HuH-7 (cell line): ENCODE results near the gene DLK2.
"Not testable (repeated sequence)": the region's sequence is repeated elsewhere in the genome, so short reads cannot be mapped to it uniquely, and the experiment has no call there.

Experiments used
- DNase-seq: peaks from one replicate; pipeline ENCODE4 v3.0.0; 2011; ENCODE audit warnings: low spot score

The DLK2 gene

DNA sequence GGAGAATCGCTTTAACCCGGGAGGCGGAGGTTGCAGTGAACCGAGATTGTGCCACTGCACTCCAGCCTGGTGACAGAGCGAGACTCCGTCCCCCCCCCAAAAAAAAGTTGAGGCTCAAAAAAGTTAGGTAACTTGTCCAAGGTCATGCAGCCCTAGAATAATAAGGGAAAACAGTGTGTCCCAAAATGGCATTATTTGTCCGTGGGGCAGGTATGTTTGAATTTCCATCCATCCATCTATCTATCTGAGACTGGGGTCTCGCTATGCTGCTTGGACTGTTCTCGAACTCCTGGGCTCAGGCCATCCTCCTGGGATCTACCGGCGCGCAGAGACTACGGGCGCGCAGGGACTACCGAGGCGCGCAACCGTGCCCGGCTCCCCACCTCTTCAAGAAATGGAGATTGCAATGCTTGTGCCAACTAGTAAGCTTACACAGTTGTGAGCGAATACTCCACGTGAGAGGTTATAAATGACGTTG is 28.4 kb downstream of the DLK2 start:
- no peak for DNase-seq

DNA sequence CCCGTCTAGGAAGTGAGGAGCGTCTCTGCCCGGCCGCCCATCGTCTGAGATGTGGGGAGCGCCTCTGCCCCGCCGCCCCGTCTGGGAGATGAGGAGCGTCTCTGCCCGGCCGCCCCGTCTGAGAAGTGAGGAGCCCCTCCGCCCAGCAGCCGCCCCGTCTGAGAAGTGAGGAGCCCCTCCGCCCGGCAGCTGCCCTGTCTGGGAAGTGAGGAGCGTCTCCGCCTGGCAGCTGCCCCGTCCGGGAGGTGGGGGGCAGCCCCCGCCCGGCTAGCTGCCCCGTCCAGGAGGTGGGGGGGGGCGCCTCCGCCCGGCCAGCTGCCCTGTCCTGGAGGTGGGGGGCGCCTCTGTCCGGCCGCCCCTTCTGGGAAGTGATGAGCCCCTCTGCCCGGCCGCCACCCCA is 30.3 kb downstream of the DLK2 start:
- not testable (repeated sequence) for DNase-seq

DNA sequence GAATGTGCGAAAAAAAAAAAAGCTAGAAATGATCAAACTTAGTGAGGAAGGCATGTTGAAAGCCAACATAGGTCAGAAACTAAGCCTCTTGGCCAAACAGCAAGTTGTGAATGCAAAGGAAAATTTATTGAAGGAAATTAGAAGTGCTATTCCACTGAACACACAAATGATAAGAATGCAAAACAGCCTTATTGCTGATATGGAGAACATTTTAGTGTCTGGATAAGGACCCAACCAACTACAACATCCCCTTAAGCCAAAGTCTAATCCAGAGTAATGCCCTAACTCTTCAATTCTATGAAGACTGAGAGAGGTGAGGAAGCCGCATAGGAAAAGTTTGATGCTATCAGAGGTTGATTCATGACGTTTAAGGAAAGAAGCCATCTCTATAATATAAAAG is 33.5 kb downstream of the DLK2 start:
- no peak for DNase-seq

DNA sequence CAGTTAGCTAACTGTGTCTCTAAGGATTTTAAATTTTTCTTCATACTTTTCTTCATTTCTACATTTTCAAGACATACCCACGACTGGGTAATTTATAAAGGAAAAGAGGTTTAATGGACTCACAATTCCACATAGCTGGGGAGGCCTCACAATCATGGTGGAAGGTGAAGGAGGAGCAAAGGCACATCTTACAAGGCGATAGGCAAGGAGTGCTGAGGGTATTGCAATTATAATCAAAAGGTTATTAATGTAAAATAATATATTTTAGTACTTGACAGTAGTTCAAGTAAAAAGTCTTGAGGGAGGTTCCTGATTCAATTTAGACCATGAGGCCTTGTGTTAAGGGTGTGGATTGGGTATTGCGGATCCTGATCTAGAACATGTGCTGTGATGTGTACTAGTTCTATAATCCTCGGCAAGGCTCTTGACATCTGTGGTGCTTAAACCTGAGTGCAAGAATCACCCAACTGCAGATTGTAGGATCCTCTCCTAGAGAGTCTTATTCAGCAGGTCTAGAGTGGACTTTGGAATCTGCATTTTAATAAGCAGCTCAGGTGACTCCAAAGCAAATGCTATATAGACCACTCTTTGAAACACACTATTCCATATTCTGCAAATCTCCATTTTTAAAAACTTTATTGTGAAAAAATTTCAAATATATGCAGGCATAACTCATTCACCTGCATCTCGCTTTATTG is 35.2 kb downstream of the DLK2 start:
- DNase-seq = no peak

DNA sequence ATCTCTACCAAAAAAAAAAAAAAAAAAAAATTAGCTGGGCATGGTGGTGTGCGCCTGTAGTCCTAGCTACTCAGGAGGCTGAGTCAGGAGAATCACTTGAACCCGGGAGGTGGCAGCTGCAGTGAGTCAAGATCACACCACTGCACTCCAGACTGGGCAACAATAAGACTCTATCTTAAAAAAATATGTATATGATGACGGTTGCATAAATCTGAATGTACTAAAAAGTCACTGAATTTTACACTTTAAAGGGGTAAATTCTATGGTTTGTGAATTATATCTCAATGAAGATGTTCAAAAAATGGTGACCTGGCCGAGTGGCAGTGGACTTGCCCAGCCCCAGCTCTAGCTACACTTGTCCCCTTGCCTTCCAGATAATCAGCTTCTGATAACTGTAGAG is 38.4 kb downstream of the DLK2 start:
- DNase-seq = no peak

DNA sequence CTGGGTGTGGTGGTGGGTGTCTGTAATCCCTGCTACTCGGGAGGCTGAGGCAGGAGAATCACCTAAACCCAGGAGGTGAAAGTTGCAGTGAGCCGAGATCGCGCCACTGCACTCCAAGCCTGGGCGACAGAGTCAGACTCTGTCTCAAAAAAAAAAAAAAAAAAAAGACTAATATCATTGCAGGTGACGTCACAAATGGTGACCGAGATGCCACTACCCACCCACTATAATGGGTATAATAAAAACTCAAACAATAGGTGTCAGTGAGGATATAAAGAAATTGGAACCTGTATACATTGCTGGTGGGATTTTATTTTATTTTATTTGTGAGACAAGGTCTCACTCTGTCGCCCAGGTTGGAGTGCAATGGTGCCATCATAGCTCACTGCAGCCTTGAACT is 40.1 kb downstream of the DLK2 start:
- DNase-seq = not testable (repeated sequence)

DNA sequence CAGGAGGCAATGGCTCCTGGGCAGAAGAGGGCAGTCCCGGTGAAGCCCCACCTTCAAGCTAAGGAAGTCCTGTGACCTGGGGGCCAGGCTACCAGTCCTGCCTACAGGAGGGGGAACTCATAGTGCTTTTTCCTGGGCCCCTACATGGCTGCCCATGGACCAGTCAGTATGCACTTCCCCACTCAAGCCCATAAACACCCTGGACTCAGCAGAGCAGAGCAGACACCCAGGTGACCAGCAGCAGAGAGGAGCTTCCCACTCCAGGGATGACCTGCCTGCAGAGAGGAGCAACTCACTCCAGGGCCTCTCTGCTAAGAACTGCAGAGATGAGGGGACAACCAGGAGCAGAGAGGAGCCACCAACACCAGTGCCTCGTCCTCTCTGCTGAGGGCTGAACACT is 42.3 kb downstream of the DLK2 start:
- no peak for DNase-seq

DNA sequence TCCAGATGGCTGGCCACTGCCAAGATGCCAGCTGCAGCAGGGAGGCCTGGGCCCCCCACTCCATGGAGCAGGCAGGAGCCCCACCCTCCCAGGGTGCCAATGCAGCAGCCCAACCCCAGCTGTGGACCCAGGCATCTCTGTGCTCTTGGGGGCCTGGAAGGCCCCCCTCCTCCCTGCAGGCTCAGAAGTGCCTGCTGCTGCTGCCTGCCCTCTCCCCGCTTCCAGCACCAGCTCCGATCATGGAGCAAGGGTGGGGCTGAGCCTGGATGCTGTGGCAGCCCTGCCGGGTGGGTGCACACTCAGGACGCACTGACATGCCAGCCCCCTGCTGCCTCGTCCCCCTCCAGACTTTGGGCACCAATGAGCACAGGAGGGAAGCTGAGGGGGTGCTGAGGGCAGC is 42.8 kb downstream of the DLK2 start:
- DNase-seq = no peak

DNA sequence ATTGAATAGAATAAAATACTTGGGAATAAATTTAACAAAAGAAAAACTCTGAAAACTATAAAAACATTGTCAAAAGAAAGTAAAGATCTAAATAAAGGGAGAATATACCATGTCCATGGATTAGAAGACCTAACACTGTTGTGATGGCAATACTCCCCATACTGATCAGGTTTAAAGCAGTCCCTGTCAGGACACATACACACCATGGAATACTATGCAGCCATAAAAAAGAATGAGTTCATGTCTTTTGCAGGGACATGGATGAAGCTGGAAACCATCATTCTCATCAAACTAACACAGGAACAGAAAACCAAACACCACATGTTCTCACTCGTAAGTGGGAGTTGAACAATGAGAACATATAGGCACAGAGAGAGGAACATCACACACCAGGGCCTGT is 44.6 kb downstream of the DLK2 start:
- DNase-seq = not testable (repeated sequence)

DNA sequence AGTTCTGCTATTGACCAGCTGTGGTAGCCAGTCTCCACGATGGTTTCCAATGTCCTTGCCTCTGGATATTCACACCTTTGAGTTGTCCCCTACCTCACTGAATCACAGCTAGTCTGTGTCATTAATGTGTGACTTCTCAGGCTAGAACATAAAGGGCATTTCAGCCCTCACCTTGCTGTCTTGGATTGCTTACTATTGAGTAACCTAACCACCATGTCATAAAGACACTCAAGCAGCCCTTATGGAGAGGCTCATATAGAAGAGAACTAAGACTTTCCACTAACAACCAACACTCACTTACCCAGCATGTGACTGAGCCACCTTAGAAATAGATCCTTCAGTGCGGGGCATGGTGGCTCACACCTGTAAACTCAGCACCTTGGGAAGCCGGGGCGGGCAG is 47.1 kb downstream of the DLK2 start:
- no peak for DNase-seq

DNA sequence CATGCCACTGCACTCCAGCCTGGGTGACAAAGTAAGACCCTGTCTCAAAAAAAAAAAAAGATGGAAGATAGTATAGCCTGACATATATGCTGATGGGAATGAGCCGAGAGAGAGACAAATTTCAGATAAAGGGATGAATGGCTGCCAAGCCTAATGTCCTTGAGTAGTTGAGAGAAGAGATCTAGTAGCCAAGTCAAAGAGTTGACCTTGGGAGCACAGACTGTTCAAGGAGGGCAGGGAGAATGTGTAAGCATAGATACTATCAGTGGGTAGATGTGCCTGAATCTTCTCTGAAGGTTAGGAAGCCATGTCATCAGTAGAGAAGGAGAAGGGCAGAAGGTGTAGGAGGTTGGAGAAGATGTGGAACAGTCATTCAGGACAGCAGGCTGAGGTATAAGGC is 48.1 kb downstream of the DLK2 start:
- DNase-seq = no peak

DNA sequence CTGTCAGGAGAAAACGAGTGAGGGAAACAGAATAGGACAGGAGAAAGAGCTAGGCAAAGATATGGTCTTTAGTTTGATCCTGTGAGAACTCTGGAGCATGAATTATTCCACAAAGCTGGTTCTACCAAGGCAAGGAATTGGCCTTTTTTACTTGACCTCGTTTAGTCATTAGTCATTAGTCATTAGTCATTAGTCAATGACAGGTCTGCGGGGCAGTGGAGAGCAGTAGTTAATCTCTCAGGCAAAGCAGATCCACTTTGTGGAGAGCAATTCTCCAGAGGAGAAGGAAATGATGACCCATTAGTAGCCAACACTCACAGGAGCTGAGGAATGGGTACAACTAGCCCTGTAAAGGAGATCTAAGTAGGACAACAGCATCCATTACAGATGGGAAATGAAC is 50.0 kb downstream of the DLK2 start:
- DNase-seq = no peak

DNA sequence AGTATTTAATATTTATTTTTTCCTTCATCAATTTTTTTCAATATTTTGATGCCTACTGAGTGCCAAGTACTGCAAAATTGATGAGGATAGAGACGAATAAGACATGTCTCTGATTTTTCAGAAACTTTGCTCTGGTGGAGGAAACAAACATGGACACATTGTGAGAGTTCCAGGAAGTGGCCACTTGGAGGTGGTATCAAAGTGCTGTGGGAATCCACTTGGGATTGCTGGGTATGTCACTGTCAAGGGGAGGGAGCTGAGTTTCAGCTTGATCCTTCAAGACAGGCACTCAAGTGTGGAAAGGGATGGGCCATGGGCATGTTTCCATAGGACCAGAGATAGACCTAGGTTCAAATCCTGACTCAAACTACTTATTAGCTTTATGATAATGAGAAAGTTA is 52.5 kb downstream of the DLK2 start:
- DNase-seq = no peak

DNA sequence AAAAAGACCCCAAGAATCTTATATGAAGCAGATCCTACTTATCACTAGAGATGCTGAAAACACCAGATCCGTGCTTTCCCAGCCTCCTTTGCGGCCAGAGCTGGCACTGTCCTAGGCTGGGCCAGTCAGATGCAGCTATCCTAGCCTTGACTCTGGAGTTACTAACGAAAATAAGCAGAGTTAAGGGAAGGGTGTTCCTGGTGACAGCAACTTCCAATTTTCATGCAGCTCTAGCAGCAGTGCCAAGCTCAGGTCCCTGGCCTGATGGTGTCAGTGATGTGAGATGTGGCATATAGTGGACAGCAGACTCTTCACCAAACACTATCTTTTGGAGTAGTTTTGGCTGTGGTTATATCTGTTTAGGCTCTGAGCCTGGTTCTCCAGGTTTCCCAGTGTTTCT is 53.6 kb downstream of the DLK2 start:
- DNase-seq = no peak
